Measurements from ENCODE around the gene CACNB4. TPM values are rescaled to one million over a fixed set of nuclear protein-coding genes. Genes with fewer than 3 reads are reported as not detected.

The CACNB4 gene
- total and polyA plus RNA-seq, 9 of the 15 experiments (the other 6 are each of a cell fraction or from before 2014, with no cell fraction given): 0.01 to 0.20 (median 0.04) TPM; not detected in 1

- TF ChIP-seq, protein P1, sequence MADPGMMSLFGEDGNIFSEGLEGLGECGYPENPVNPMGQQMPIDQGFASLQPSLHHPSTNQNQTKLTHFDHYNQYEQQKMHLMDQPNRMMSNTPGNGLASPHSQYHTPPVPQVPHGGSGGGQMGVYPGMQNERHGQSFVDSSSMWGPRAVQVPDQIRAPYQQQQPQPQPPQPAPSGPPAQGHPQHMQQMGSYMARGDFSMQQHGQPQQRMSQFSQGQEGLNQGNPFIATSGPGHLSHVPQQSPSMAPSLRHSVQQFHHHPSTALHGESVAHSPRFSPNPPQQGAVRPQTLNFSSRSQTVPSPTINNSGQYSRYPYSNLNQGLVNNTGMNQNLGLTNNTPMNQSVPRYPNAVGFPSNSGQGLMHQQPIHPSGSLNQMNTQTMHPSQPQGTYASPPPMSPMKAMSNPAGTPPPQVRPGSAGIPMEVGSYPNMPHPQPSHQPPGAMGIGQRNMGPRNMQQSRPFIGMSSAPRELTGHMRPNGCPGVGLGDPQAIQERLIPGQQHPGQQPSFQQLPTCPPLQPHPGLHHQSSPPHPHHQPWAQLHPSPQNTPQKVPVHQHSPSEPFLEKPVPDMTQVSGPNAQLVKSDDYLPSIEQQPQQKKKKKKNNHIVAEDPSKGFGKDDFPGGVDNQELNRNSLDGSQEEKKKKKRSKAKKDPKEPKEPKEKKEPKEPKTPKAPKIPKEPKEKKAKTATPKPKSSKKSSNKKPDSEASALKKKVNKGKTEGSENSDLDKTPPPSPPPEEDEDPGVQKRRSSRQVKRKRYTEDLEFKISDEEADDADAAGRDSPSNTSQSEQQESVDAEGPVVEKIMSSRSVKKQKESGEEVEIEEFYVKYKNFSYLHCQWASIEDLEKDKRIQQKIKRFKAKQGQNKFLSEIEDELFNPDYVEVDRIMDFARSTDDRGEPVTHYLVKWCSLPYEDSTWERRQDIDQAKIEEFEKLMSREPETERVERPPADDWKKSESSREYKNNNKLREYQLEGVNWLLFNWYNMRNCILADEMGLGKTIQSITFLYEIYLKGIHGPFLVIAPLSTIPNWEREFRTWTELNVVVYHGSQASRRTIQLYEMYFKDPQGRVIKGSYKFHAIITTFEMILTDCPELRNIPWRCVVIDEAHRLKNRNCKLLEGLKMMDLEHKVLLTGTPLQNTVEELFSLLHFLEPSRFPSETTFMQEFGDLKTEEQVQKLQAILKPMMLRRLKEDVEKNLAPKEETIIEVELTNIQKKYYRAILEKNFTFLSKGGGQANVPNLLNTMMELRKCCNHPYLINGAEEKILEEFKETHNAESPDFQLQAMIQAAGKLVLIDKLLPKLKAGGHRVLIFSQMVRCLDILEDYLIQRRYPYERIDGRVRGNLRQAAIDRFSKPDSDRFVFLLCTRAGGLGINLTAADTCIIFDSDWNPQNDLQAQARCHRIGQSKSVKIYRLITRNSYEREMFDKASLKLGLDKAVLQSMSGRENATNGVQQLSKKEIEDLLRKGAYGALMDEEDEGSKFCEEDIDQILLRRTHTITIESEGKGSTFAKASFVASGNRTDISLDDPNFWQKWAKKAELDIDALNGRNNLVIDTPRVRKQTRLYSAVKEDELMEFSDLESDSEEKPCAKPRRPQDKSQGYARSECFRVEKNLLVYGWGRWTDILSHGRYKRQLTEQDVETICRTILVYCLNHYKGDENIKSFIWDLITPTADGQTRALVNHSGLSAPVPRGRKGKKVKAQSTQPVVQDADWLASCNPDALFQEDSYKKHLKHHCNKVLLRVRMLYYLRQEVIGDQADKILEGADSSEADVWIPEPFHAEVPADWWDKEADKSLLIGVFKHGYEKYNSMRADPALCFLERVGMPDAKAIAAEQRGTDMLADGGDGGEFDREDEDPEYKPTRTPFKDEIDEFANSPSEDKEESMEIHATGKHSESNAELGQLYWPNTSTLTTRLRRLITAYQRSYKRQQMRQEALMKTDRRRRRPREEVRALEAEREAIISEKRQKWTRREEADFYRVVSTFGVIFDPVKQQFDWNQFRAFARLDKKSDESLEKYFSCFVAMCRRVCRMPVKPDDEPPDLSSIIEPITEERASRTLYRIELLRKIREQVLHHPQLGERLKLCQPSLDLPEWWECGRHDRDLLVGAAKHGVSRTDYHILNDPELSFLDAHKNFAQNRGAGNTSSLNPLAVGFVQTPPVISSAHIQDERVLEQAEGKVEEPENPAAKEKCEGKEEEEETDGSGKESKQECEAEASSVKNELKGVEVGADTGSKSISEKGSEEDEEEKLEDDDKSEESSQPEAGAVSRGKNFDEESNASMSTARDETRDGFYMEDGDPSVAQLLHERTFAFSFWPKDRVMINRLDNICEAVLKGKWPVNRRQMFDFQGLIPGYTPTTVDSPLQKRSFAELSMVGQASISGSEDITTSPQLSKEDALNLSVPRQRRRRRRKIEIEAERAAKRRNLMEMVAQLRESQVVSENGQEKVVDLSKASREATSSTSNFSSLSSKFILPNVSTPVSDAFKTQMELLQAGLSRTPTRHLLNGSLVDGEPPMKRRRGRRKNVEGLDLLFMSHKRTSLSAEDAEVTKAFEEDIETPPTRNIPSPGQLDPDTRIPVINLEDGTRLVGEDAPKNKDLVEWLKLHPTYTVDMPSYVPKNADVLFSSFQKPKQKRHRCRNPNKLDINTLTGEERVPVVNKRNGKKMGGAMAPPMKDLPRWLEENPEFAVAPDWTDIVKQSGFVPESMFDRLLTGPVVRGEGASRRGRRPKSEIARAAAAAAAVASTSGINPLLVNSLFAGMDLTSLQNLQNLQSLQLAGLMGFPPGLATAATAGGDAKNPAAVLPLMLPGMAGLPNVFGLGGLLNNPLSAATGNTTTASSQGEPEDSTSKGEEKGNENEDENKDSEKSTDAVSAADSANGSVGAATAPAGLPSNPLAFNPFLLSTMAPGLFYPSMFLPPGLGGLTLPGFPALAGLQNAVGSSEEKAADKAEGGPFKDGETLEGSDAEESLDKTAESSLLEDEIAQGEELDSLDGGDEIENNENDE (IDR thresholded peaks at IDR 0.05; ENCODE audit: low read depth, low read length): no peak
- TF ChIP-seq, protein P2, sequence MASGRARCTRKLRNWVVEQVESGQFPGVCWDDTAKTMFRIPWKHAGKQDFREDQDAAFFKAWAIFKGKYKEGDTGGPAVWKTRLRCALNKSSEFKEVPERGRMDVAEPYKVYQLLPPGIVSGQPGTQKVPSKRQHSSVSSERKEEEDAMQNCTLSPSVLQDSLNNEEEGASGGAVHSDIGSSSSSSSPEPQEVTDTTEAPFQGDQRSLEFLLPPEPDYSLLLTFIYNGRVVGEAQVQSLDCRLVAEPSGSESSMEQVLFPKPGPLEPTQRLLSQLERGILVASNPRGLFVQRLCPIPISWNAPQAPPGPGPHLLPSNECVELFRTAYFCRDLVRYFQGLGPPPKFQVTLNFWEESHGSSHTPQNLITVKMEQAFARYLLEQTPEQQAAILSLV (tag; IDR thresholded peaks at IDR 0.05): no peak
- TF ChIP-seq GTF2F1 (IDR thresholded peaks at IDR 0.05; ENCODE audit: low read depth, low read length) (no peak), POLR2A (conservative IDR thresholded peaks at IDR 0.05) (no peak), ZNF707 (CRISPR knock-in tag; conservative IDR thresholded peaks at IDR 0.05) (no peak), CBFB (CRISPR knock-in tag; IDR thresholded peaks at IDR 0.05) (no peak), MITF (IDR thresholded peaks at IDR 0.05) (peak; percentile 44; the same call in 1 of the 2 replicates), SMAD1 (IDR thresholded peaks at IDR 0.05; ENCODE audit: low read depth, low read length, partially characterized antibody) (no peak), ARID1B (IDR thresholded peaks at IDR 0.05) (peak; percentile 98), NFYB (IDR thresholded peaks at IDR 0.05; ENCODE audit: extremely low read depth, insufficient read length) (no peak), THRB (CRISPR knock-in tag; conservative IDR thresholded peaks at IDR 0.05) (no peak), PHB2 (IDR thresholded peaks at IDR 0.05; ENCODE audit: low read depth) (peak; percentile 65; the same call in 1 of the 2 replicates), STAG1 (CRISPR knock-in tag; IDR thresholded peaks at IDR 0.05; ENCODE audit: borderline replicate concordance) (no peak)
Observed at GRCh38 chr2:151789055-151789834, 309.6 kb downstream of the CACNB4 start (continued).

All from K562 (cell line).